Right atrium auricular region (tissue), 2 donors: Measurements from ENCODE around the gene RAB6C. TPM values are rescaled to one million over a fixed set of nuclear protein-coding genes. Genes with fewer than 3 reads are reported as not detected.
"Not testable (repeated sequence)": the region's sequence is repeated elsewhere in the genome, so short reads cannot be mapped to it uniquely, and the experiment has no call there.

ENCODE experiments used
- DNase-seq: peaks from one replicate; pipeline ENCODE4 v3.0.0-alpha.2; 2019; ENCODE audit warnings: low spot score
- H3K27ac ChIP-seq, 2 donors: fragments of 200-600 bp; sonication (generic); 1 replicate in 1 of 2; 2 replicates in 1 of 2; pipeline ENCODE4 v1.5.1; 2016 to 2019
- H3K27me3 ChIP-seq, 2 donors: fragments of 200-600 bp; sonication (generic); one replicate each; pipeline versions ENCODE4 v1.5.1 to v1.6.0; 2017 to 2019
- H3K36me3 ChIP-seq: fragments of 200-600 bp; sonication (generic); one replicate; pipeline ENCODE4 v1.5.1; 2016
- H3K4me1 ChIP-seq, 2 donors: fragments of 200-600 bp; sonication (generic); one replicate each; pipeline versions ENCODE4 v1.5.1 to v1.6.0; 2017 to 2019
- H3K4me3 ChIP-seq, 2 donors: fragments of 200-600 bp; sonication (generic); 1 replicate in 1 of 2; 2 replicates in 1 of 2; pipeline ENCODE4 v1.5.1; 2017 to 2019; ENCODE audit warnings: mild to moderate bottlenecking in 1 of 2, moderate library complexity in 1 of 2
- H3K9me3 ChIP-seq, 2 donors: fragments of 200-600 bp; sonication (generic); one replicate each; pipeline ENCODE4 v1.5.1; 2019
- total RNA-seq, 2 donors: library from RNA; depleted of rRNA; stranded (reverse); fragments of >200 nt; gene quantifications; one replicate each; pipeline ENCODE4 v1.1.0, GENCODE V29; 2016
- TF ChIP-seq, protein P1 (sequence below), 2 donors: fragments of 200-600 bp; sonication (generic); IDR thresholded peaks; one replicate each; pipeline ENCODE4 v1.5.1; 2019; ENCODE audit warnings: antibody characterized with exemption in 2 of 2

The RAB6C gene
- total RNA-seq, 2 donors from 2014 or later, result not detected

DNA sequence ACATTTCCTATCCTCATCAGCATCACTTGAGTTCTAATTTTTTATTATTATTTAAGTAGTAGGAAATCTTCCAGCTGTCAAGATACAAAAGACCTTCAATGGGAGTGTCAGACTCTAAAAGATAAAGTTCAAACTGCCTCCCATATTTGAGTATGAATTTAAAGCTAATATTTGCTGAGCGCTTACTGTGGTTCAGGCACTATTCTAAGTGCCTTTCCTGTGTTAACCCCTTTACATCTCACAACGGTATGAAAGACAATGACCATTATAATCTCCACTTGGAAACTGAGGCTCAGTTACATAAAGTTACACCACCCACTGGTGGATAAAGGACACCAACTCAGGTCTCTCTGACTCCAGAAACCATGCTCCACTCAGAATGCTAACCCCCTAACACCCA, 39.9 kb downstream of the RAB6C start:
- Histone ChIP-seq H3K9me3 (peaks cover 0 to 8% of the 10 kb centered on the region in 2 donors), H3K27ac (no peak overlapping the region), H3K36me3 (no peaks in the 10 kb centered on the region), H3K4me3 (no peak overlapping the region), H3K27me3 (no peaks in the 10 kb centered on the region), H3K4me1 (no peaks in the 10 kb centered on the region)
- no peak for DNase-seq
- TF ChIP-seq, protein P1, sequence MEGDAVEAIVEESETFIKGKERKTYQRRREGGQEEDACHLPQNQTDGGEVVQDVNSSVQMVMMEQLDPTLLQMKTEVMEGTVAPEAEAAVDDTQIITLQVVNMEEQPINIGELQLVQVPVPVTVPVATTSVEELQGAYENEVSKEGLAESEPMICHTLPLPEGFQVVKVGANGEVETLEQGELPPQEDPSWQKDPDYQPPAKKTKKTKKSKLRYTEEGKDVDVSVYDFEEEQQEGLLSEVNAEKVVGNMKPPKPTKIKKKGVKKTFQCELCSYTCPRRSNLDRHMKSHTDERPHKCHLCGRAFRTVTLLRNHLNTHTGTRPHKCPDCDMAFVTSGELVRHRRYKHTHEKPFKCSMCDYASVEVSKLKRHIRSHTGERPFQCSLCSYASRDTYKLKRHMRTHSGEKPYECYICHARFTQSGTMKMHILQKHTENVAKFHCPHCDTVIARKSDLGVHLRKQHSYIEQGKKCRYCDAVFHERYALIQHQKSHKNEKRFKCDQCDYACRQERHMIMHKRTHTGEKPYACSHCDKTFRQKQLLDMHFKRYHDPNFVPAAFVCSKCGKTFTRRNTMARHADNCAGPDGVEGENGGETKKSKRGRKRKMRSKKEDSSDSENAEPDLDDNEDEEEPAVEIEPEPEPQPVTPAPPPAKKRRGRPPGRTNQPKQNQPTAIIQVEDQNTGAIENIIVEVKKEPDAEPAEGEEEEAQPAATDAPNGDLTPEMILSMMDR (IDR thresholded peaks at IDR 0.05), result no peak

DNA sequence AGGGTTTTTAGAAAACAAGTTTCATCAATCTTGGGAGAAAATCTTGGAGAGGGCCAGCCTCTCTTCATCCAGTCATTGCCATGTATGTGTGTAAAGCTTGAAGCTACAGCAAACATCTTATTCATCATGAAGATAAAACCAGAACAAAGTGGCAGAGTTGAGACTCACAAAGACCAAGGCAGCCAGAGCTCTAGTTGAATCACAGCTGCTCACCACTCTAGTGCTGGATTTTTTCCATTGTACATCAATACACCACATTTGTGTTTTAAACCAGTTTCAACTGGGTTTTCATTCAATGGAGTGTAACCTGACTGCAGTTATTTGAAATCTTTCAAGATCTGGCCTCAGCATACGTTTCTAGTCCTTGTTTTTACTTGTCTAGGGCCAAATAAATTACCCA, 40.6 kb downstream of the RAB6C start:
- not testable (repeated sequence) for H3K27me3 ChIP-seq, DNase-seq, H3K4me3 ChIP-seq, H3K9me3 ChIP-seq, H3K4me1 ChIP-seq, H3K27ac ChIP-seq, H3K36me3 ChIP-seq

DNA sequence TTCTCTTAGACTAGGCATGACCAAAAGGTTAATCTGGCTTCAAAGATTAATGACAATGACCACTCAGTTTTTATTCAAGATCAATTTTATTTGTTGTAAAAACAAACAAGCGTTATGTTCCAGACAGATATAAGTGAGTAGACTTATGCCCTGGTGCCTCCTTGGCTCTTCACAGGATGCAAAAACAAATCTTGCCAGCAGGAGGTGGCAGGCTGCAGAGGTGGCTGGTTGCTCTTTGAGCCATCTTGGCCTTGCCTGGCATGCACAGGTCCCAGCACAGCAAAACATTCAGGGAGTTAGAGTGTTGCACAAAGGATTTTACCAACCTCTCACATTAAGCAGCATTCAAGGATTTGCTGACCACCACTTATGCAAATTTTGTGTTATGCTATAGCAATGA, 46.5 kb downstream of the RAB6C start:
- H3K27ac ChIP-seq, H3K36me3 ChIP-seq, H3K9me3 ChIP-seq, H3K27me3 ChIP-seq, H3K4me1 ChIP-seq, H3K4me3 ChIP-seq, DNase-seq: not testable (repeated sequence)

Other genes with a start within 250 kb of the RAB6C start
- gene POTEF, start 149.6 kb downstream of the RAB6C start, total RNA-seq, result under 1 TPM in 1 of 2 donors, not detected in 1; 0.47 TPM
- 1 to 10 TPM; 1.1 to 2.5 TPM for gene CCDC74B, start 165.4 kb downstream of the RAB6C start, total RNA-seq
- gene SMPD4, start 201.9 kb downstream of the RAB6C start, total RNA-seq, result 10 to 100 TPM; 20.7 to 23.8 TPM
- 100 to 1,000 TPM; 104 to 157 TPM for gene MZT2B, start 202.6 kb downstream of the RAB6C start, total RNA-seq
- 1 to 10 TPM; 1.6 to 9.5 TPM for gene TUBA3E, start 218.8 kb downstream of the RAB6C start, total RNA-seq